Measurements from ENCODE around the gene FERD3L. TPM values are rescaled to one million over a fixed set of nuclear protein-coding genes. Genes with fewer than 3 reads are reported as not detected.
"Not testable (repeated sequence)": the region's sequence is repeated elsewhere in the genome, so short reads cannot be mapped to it uniquely, and the experiment has no call there.

Gene FERD3L
- not detected in 2 replicates for total RNA-seq

- no peak within 1 kb of the TSS for H3K4me3 ChIP-seq (ENCODE audit: low read depth, low read length)
- no peaks in the 10 kb centered on the region for H3K36me3 ChIP-seq (ENCODE audit: control insufficient read depth, insufficient read depth, low read length)
- no peak for TF ChIP-seq CTCF (IDR thresholded peaks at IDR 0.05; ENCODE audit: insufficient read depth, low read length, severe bottlenecking)
- FAIRE-seq: no peak
- peaks cover 26% of the 10 kb centered on the region for H3K27me3 ChIP-seq (ENCODE audit: control insufficient read depth, insufficient read depth, low read length)
- DNase-seq (ENCODE audit: low read depth): no peak
Observed at GRCh38 chr7:19144661-19145433, at the start of gene FERD3L. TSS of gene FERD3L (minus strand) at chr7:19145421. CDS start at chr7:19145362, 59 bp downstream.

- FAIRE-seq; H3K4me3 ChIP-seq (ENCODE audit: low read depth, low read length): not testable (repeated sequence)
Observed at GRCh38 chr7:19194417-19194816, 49.2 kb upstream of the FERD3L start.

GRCh38 chr7:19181634-19182033 is 36.4 kb upstream of the FERD3L start:
- no peak for TF ChIP-seq CTCF (IDR thresholded peaks at IDR 0.05; ENCODE audit: insufficient read depth, low read length, severe bottlenecking)
- DNase-seq (ENCODE audit: low read depth): no peak
- H3K27me3 ChIP-seq (ENCODE audit: control insufficient read depth, insufficient read depth, low read length): no peaks in the 10 kb centered on the region
- no peak for FAIRE-seq
- no peaks in the 10 kb centered on the region for H3K36me3 ChIP-seq (ENCODE audit: control insufficient read depth, insufficient read depth, low read length)
- H3K4me3 ChIP-seq (ENCODE audit: low read depth, low read length): no peak overlapping the region

More at GRCh38 chr7:19194417-19194816, 49.2 kb upstream of the FERD3L start:
- not testable (repeated sequence) for H3K27me3 ChIP-seq (ENCODE audit: control insufficient read depth, insufficient read depth, low read length); DNase-seq (ENCODE audit: low read depth); H3K36me3 ChIP-seq (ENCODE audit: control insufficient read depth, insufficient read depth, low read length)

GRCh38 chr7:19178595-19178994 is 33.4 kb upstream of the FERD3L start:
- TF ChIP-seq CTCF (IDR thresholded peaks at IDR 0.05; ENCODE audit: insufficient read depth, low read length, severe bottlenecking): no peak
- no peaks in the 10 kb centered on the region for H3K36me3 ChIP-seq (ENCODE audit: control insufficient read depth, insufficient read depth, low read length)
- DNase-seq (ENCODE audit: low read depth): no peak
- FAIRE-seq: no peak
- no peak overlapping the region for H3K4me3 ChIP-seq (ENCODE audit: low read depth, low read length)
- H3K27me3 ChIP-seq (ENCODE audit: control insufficient read depth, insufficient read depth, low read length): no peaks in the 10 kb centered on the region

- FAIRE-seq (no peak), DNase-seq (ENCODE audit: low read depth) (no peak)
- Histone ChIP-seq H3K4me3 (ENCODE audit: low read depth, low read length) (no peak overlapping the region), H3K27me3 (ENCODE audit: control insufficient read depth, insufficient read depth, low read length) (no peaks in the 10 kb centered on the region), H3K36me3 (ENCODE audit: control insufficient read depth, insufficient read depth, low read length) (no peaks in the 10 kb centered on the region)
- TF ChIP-seq CTCF (IDR thresholded peaks at IDR 0.05; ENCODE audit: insufficient read depth, low read length, severe bottlenecking): no peak
Observed at GRCh38 chr7:19177269-19177668, 32.0 kb upstream of the FERD3L start.

- no peak for TF ChIP-seq CTCF (IDR thresholded peaks at IDR 0.05; ENCODE audit: insufficient read depth, low read length, severe bottlenecking)
- no peaks in the 10 kb centered on the region for H3K36me3 ChIP-seq (ENCODE audit: control insufficient read depth, insufficient read depth, low read length)
- no peak overlapping the region for H3K4me3 ChIP-seq (ENCODE audit: low read depth, low read length)
- DNase-seq (ENCODE audit: low read depth): no peak
- no peaks in the 10 kb centered on the region for H3K27me3 ChIP-seq (ENCODE audit: control insufficient read depth, insufficient read depth, low read length)
- FAIRE-seq: no peak
Observed at GRCh38 chr7:19175241-19175640, 30.0 kb upstream of the FERD3L start.
